ENCODE measurements around the gene CERS1. TPM values are rescaled to one million over a fixed set of nuclear protein-coding genes. Genes with fewer than 3 reads are reported as not detected.

The CERS1 gene
- total RNA-seq, 1 donor from 2014 or later, result 15.7 TPM

DNA sequence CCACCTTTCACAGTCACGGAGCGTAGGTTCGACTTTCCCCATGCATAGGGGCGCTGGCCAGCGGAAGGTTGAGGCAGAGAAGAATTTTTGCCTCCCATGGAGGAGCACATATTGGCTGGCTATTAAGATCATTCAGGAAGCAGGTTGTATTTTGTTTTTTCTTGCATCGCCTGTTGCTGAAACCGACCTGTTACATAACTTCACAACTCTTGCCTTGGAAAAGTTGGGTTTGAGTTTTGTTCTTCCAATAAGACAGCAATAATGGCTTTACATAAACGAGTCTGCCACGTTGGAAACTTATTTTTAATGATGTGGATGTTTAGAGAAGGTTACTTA, 62.8 kb downstream of the CERS1 start:
- peaks cover 2% of the 10 kb centered on the region for H3K27me3 Mint-ChIP-seq (ENCODE audit: unreplicated experiment)
- H3K4me3 Mint-ChIP-seq (ENCODE audit: unreplicated experiment), result peak overlapping the region; percentile 98
- no peaks in the 10 kb centered on the region for H3K9me3 Mint-ChIP-seq (ENCODE audit: unreplicated experiment)
- TF ChIP-seq CTCF (IDR thresholded peaks at IDR 0.05; ENCODE audit: unreplicated experiment), result no peak
- H3K36me3 Mint-ChIP-seq (ENCODE audit: low read depth, unreplicated experiment), result peaks cover 17% of the 10 kb centered on the region
- peaks cover 27% of the 10 kb centered on the region for H3K4me1 Mint-ChIP-seq (ENCODE audit: unreplicated experiment)
- H3K27ac Mint-ChIP-seq (ENCODE audit: unreplicated experiment), result peak overlapping the region; percentile 77
- DNase-seq (ENCODE audit: low spot score), result no peak

DNA sequence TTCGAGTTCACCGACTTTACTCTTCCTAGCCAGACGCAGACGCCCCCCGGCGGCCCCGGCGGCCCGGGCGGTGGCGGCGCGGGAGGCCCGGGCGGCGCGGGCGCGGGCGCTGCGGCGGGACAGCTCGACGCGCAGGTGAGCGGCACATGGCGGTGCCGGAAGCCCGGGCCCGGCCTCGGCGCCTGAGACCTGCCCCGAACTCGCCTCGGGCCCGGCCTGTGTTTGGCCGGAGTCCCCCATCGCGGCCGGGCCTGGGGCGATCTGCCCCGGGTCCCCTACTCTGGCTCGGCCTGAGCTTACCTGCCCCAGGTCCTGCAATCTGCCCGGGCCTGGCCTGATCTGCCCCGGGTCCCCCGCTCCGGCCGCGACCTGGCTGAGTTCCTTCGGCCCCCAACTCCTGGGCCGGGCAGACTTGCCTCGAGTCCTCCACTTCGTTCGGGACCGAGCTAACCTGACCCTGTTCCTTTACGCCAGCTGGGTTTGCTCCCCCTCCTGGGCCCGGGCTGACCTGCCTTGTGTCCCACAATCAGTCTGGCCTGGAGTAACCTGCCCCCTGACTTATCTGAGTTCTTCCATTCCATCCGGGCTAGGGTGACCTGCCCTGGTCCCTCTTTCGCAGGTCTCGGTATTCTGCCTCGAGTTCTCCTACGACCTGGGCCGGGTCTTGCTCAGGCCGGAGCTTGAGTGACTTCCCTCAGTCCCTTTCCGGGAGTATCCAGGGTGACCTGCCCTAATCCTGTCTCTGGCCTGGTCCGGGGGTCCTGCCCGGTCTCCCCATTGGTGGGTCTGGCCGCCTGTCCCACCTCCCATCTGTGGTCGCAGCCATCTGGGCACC, 63.4 kb downstream of the CERS1 start:
- Mint-ChIP-seq H3K4me3 (ENCODE audit: unreplicated experiment) (peak overlapping the region; percentile 98), H3K27ac (ENCODE audit: unreplicated experiment) (peak overlapping the region; percentile 77), H3K4me1 (ENCODE audit: unreplicated experiment) (peaks cover 27% of the 10 kb centered on the region), H3K36me3 (ENCODE audit: low read depth, unreplicated experiment) (peaks cover 13% of the 10 kb centered on the region), H3K9me3 (ENCODE audit: unreplicated experiment) (no peaks in the 10 kb centered on the region), H3K27me3 (ENCODE audit: unreplicated experiment) (peaks cover 2% of the 10 kb centered on the region)
- DNase-seq (ENCODE audit: low spot score), result peak; percentile 37
- TF ChIP-seq CTCF (IDR thresholded peaks at IDR 0.05; ENCODE audit: unreplicated experiment), result no peak

DNA sequence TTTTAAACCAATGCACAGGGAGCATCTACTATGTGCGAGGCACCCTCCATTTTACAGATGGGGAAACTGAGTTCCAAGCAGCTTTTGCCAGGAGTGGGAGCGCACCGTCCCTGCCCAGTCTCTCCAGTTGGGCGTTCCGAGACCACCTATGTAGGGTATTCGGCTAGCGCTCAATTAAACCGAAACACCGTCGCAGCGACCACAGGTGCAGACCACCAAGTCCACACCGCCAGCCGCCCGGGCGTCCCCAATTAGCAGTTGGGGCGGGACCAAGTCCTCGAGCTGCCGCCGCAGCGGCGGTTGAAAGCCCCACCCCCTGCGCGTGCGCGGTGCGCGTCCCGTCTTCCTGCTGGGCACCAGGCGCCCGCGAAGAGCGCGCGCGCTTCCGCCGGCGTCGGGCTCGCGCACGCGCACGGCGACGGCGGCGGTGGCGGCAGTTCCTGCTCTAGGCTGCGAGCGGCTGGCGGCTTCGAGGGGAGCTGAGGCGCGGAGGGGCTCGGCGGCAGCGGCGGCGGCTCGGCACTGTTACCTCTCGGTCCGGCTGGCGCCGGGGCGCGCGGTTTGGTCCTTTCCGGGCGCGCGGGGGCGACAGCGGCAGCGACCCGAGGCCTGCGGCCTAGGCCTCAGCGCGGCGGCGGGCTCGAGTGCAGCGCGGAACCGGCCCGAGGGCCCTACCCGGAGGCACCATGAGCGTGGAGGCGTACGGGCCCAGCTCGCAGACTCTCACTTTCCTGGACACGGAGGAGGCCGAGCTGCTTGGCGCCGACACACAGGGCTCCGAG, 64.2 kb downstream of the CERS1 start, which contains the start of gene UPF1:
TSS of gene UPF1 (plus strand) at position 436 of the 782 bp plus-strand sequence. CDS start at position 687, 251 bp downstream.
- DNase-seq (ENCODE audit: low spot score), result peak; percentile 96
- TF ChIP-seq CTCF (IDR thresholded peaks at IDR 0.05; ENCODE audit: unreplicated experiment), result no peak
- Mint-ChIP-seq H3K4me3 (ENCODE audit: unreplicated experiment) (peak within 1 kb of the TSS; percentile 98), H3K27ac (ENCODE audit: unreplicated experiment) (peak within 1 kb of the TSS; percentile 77), H3K27me3 (ENCODE audit: unreplicated experiment) (peaks cover 2% of the 10 kb centered on the region), H3K9me3 (ENCODE audit: unreplicated experiment) (no peaks in the 10 kb centered on the region), H3K36me3 (ENCODE audit: low read depth, unreplicated experiment) (peaks cover 13% of the 10 kb centered on the region), H3K4me1 (ENCODE audit: unreplicated experiment) (peaks cover 27% of the 10 kb centered on the region)

DNA sequence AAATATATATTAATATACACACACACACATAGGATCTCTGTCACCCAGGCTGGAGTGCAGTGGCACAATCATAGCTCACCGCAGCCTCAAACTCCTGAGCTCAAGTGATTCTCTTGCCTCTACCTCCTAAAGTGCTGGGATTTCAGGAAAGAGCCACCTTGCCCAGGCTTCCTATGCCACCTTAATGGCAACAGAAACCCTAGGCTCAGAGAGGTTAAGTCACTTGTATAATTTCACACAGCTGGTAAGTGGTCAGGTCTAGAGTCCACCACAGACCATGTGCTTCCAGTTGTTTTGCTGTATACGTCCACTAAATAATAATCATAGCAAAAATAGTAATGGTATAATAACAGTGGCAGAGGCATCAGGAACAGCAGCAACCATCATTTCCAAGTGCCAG, 65.5 kb downstream of the CERS1 start:
- TF ChIP-seq CTCF (IDR thresholded peaks at IDR 0.05; ENCODE audit: unreplicated experiment), result no peak
- no peak overlapping the region for H3K27ac Mint-ChIP-seq (ENCODE audit: unreplicated experiment)
- H3K36me3 Mint-ChIP-seq (ENCODE audit: low read depth, unreplicated experiment), result peaks cover 13% of the 10 kb centered on the region
- no peak for DNase-seq (ENCODE audit: low spot score)
- peaks cover 22% of the 10 kb centered on the region for H3K4me1 Mint-ChIP-seq (ENCODE audit: unreplicated experiment)
- peaks cover 2% of the 10 kb centered on the region for H3K27me3 Mint-ChIP-seq (ENCODE audit: unreplicated experiment)
- no peaks in the 10 kb centered on the region for H3K9me3 Mint-ChIP-seq (ENCODE audit: unreplicated experiment)
- H3K4me3 Mint-ChIP-seq (ENCODE audit: unreplicated experiment), result peak overlapping the region; percentile 47

Data from endothelial cell (in vitro differentiated cells).